SH-SY5Y (cell line): ENCODE results near the gene HEPHL1.

Experiments used
- GATA2 ChIP-seq: IDR thresholded peaks from 2 replicates; pipeline ENCODE4 v1.6.1; 2011; ENCODE audit warnings: mild to moderate bottlenecking, low read depth, low read length
- GATA3 ChIP-seq: IDR thresholded peaks from 2 replicates; pipeline ENCODE4 v1.6.1; 2011; ENCODE audit warnings: low read depth, mild to moderate bottlenecking, low read length, moderate library complexity

- TF ChIP-seq GATA2 (no peak), GATA3 (no peak)
Observed at GRCh38 chr11:94062360-94062759, 41.2 kb downstream of the HEPHL1 start.
